ENCODE data around the gene PORCN. TPM values are rescaled to one million over a fixed set of nuclear protein-coding genes. Genes with fewer than 3 reads are reported as not detected.
"Not testable (repeated sequence)": the region's sequence is repeated elsewhere in the genome, so short reads cannot be mapped to it uniquely, and the experiment has no call there.

Gene PORCN
- total RNA-seq, 6 experiments from 2014 or later = 1.7 to 6.1 (median 1.9) TPM

- 92% methylated on average over 2 of the region's 10 CpGs for WGBS (ENCODE audit: insufficient coverage, low coverage, low lambda C conversion rate, missing lambda C conversion rate)
- DNase-seq (no peak), ATAC-seq (no peak)
- Histone ChIP-seq H3K27me3 (no peaks in the 10 kb centered on the region), H3K27ac (no peak overlapping the region), H3K36me3 (no peaks in the 10 kb centered on the region), H3K9me3 (no peaks in the 10 kb centered on the region), H3K4me1 (no peaks in the 10 kb centered on the region), H3K4me3 (no peak overlapping the region)
- TF ChIP-seq POLR2A (IDR thresholded peaks at IDR 0.05) = no peak
- TF ChIP-seq, protein P1, sequence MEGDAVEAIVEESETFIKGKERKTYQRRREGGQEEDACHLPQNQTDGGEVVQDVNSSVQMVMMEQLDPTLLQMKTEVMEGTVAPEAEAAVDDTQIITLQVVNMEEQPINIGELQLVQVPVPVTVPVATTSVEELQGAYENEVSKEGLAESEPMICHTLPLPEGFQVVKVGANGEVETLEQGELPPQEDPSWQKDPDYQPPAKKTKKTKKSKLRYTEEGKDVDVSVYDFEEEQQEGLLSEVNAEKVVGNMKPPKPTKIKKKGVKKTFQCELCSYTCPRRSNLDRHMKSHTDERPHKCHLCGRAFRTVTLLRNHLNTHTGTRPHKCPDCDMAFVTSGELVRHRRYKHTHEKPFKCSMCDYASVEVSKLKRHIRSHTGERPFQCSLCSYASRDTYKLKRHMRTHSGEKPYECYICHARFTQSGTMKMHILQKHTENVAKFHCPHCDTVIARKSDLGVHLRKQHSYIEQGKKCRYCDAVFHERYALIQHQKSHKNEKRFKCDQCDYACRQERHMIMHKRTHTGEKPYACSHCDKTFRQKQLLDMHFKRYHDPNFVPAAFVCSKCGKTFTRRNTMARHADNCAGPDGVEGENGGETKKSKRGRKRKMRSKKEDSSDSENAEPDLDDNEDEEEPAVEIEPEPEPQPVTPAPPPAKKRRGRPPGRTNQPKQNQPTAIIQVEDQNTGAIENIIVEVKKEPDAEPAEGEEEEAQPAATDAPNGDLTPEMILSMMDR (IDR thresholded peaks at IDR 0.05) = no peak
- intact Hi-C loops (cut with DNase I) = no loop called here
Observed at GRCh38 chrX:48515842-48516241, 7.0 kb downstream of the PORCN start.

DNA sequence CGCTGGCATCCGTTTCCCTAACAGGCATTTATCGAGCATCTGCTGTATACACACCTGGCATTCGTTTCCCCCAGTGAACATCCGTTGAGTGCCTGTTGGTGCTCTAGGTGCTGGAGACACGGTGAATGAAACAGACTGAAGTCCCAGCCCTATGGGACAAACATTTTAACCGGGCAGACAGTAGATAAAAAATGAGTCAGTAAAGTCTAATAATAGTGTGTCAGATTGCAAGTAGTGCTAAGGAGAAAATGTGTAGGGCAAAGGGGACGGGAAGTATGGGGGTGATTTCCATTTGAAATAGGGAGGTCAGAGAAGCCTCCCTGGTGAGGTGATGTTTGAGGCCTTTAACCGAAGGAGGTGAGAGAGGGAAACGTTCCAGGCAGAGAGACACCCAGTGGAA, 7.5 kb downstream of the PORCN start:
- Histone ChIP-seq H3K4me3 (no peak overlapping the region), H3K9me3 (no peaks in the 10 kb centered on the region), H3K4me1 (no peaks in the 10 kb centered on the region), H3K36me3 (no peaks in the 10 kb centered on the region), H3K27me3 (no peaks in the 10 kb centered on the region), H3K27ac (no peak overlapping the region)
- intact Hi-C loops (cut with DNase I) = no loop called here
- ATAC-seq (no peak), DNase-seq (no peak)
- no peak for TF ChIP-seq POLR2A (IDR thresholded peaks at IDR 0.05)
- TF ChIP-seq, protein P1 (IDR thresholded peaks at IDR 0.05) = no peak
- 58% methylated on average over 9 of the region's 10 CpGs for WGBS (ENCODE audit: insufficient coverage, low coverage, low lambda C conversion rate, missing lambda C conversion rate)

DNA sequence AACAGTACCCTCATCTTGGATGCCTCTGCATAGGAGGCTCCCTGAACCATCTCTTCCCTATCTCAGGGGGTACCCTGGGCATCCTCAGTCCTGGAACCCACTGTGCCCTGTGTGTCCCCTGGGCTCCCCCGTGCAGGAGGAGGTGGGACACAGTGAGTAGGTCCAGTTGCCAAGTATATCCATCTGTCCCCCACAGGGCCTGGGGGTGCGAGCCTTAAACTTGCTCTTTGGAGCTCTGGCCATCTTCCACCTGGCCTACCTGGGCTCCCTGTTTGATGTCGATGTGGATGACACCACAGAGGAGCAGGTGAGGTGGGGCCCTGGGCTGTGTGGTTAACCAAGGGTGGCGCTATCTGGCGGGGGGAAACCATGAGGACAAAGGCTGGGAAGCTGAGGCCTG, 8.2 kb downstream of the PORCN start:
- 33% methylated on average over 3 of the region's 5 CpGs for WGBS (ENCODE audit: insufficient coverage, low coverage, low lambda C conversion rate, missing lambda C conversion rate)

DNA sequence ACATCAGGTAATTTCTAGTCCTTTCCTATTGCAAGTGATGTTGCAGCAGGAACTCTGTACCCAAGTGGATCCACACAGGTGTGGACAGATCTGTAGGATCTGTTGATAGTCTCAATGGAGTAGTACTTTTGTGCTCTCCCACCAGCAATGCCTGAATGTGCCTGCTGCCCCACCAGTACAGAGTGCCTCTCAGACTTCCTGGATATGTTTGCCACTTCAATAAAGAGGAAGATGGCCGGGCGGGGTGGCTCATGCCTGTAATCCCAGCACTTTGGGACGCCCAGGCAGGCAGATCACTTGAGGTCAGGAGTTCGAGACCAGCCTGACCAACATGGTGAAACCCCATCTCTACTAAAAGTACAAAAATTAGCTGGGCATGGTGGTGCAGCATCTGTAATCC, 10.7 kb downstream of the PORCN start:
- H3K4me1 ChIP-seq; intact Hi-C loops (cut with DNase I); ATAC-seq; H3K27me3 ChIP-seq; DNase-seq; H3K36me3 ChIP-seq; H3K27ac ChIP-seq; H3K9me3 ChIP-seq; H3K4me3 ChIP-seq: not testable (repeated sequence)
- WGBS (ENCODE audit: insufficient coverage, low coverage, low lambda C conversion rate, missing lambda C conversion rate) = 70% methylated on average over 4 of the region's 4 CpGs

More for the DNA sequence above, 8.2 kb downstream of the PORCN start:
- DNase-seq (no peak), ATAC-seq (no peak)
- H3K36me3 ChIP-seq = no peaks in the 10 kb centered on the region
- no peaks in the 10 kb centered on the region for H3K27me3 ChIP-seq
- no peak overlapping the region for H3K27ac ChIP-seq
- intact Hi-C loops (cut with DNase I) = no loop called here
- H3K9me3 ChIP-seq = no peaks in the 10 kb centered on the region
- H3K4me3 ChIP-seq = no peak overlapping the region
- TF ChIP-seq, protein P1 (IDR thresholded peaks at IDR 0.05) = no peak
- no peak for TF ChIP-seq POLR2A (IDR thresholded peaks at IDR 0.05)
- no peaks in the 10 kb centered on the region for H3K4me1 ChIP-seq

- DNase-seq = no peak
- no peaks in the 10 kb centered on the region for H3K9me3 ChIP-seq
- H3K4me3 ChIP-seq = no peak overlapping the region
- intact Hi-C loops (cut with DNase I) = no loop called here
- TF ChIP-seq, protein P1 (IDR thresholded peaks at IDR 0.05) = no peak
- TF ChIP-seq POLR2A (IDR thresholded peaks at IDR 0.05) = no peak
- no peak overlapping the region for H3K27ac ChIP-seq
- H3K36me3 ChIP-seq = no peaks in the 10 kb centered on the region
- ATAC-seq = no peak
- WGBS (ENCODE audit: insufficient coverage, low coverage, low lambda C conversion rate, missing lambda C conversion rate) = 85% methylated on average over 2 of the region's 2 CpGs
- no peaks in the 10 kb centered on the region for H3K4me1 ChIP-seq
- no peaks in the 10 kb centered on the region for H3K27me3 ChIP-seq
Observed at GRCh38 chrX:48520455-48520854, 11.7 kb downstream of the PORCN start.

Measured in right lobe of liver (tissue), 6 donors.